WI38 (cell line): ENCODE data around the gene RPL21.

Experiments used
- H3K4me3 ChIP-seq: 2 replicates; pipeline ENCODE4 v1.5.1; 2011; ENCODE audit warnings: low read depth, mild to moderate bottlenecking, control low read depth, low read length
- TF ChIP-seq, protein P1 (sequence below): IDR thresholded peaks from 2 replicates; pipeline ENCODE4 v1.5.1; 2012; ENCODE audit warnings: low read depth, mild to moderate bottlenecking, control low read depth, low read length

The RPL21 gene

DNA sequence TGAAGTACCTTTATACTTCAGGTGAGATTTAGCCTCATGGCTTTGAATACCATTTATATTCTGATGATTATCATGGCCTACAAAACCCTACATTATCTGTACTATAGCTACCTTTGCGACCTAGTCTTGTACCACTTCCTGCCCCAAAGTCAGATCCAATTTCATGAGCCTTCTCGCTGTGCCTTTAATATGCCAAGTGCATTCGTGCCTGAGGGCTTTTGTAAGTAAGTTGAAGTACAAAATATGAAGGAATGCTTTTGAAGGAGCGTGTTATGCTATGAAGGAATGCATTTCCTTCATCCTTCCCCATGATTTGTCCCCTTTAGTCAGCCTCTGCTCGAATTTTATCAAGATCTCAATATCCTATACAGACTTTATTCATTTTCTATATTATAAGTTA lies 10.0 kb downstream of the RPL21 start:
- no peak overlapping the region for H3K4me3 ChIP-seq
- TF ChIP-seq, protein P1, sequence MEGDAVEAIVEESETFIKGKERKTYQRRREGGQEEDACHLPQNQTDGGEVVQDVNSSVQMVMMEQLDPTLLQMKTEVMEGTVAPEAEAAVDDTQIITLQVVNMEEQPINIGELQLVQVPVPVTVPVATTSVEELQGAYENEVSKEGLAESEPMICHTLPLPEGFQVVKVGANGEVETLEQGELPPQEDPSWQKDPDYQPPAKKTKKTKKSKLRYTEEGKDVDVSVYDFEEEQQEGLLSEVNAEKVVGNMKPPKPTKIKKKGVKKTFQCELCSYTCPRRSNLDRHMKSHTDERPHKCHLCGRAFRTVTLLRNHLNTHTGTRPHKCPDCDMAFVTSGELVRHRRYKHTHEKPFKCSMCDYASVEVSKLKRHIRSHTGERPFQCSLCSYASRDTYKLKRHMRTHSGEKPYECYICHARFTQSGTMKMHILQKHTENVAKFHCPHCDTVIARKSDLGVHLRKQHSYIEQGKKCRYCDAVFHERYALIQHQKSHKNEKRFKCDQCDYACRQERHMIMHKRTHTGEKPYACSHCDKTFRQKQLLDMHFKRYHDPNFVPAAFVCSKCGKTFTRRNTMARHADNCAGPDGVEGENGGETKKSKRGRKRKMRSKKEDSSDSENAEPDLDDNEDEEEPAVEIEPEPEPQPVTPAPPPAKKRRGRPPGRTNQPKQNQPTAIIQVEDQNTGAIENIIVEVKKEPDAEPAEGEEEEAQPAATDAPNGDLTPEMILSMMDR = no peak

DNA sequence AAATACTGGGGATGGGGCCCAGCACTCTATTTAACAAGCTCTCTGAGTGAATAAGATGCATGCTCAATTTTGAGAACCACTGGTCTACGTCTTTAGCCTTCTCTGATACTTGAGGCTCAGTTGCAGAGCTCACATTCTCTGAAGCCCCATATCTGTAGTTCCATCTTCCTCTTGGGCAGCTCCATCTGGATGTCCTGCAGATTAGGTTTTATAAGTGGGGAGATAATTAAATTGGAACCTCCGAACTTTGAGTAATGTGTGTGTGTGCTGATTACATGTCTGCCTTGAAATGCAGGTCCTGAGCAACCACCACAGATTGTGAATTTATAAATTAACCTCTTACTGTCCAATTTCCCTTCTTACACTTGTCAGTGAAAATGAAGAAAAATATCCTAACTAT lies 12.1 kb downstream of the RPL21 start:
- TF ChIP-seq, protein P1 = no peak
- no peak overlapping the region for H3K4me3 ChIP-seq

DNA sequence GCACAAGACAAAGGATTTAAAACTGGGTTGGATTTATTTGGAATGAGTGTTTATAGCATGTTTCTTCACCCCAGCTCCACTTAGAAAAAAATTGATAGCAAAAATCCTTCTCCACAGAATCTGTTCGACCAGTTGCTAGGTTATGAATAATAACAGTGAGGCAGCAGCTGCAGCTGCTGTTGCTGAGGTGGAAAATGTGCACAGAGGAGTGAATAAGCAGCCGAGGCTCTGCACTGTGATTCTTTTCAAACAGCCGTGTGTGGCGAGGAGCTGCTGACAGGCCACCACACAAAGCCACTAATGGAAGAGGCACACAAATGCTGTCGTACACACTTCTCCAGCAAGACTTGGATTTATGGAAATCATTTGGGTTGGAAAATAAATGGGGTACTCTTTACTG lies 12.8 kb downstream of the RPL21 start:
- TF ChIP-seq, protein P1 = no peak
- no peak overlapping the region for H3K4me3 ChIP-seq

DNA sequence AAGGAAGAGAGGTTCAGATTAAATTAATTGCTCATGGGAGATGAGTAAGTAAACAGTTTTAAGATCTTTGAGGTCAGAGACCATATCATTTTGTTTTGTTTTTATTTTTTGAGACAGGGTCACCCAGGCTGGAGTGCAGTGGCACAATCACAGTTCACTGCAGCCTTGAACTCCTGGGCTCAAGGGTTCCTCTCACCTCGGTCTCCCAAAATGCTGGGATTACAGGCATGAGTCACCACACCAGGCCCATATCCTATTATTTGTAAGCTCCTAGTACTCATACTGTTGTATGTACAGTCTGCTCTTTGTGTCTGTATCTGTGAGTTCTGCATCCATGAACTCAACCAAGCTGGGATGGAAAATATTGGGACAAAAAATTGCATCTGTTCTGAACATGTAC lies 13.3 kb downstream of the RPL21 start:
- TF ChIP-seq, protein P1 = no peak
- no peak overlapping the region for H3K4me3 ChIP-seq

DNA sequence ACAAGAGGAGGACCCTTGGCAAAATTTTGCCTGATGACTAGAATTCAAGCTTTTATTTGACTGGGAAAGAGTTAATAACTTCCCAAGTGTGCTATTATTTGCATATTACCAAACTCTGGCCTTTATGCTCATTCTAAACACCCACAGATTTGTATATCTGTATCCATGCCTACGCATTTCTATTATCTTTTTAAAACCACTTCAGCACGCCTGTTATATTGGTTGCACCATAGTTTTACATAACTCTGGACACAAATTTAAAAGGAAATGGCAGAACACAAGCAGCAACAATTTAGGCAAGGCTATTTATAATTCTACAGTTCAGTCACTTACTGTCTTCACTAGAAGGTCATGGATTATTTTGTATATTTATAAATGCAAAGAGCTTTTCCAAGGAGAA lies 15.6 kb downstream of the RPL21 start:
- TF ChIP-seq, protein P1 = no peak
- no peak overlapping the region for H3K4me3 ChIP-seq

DNA sequence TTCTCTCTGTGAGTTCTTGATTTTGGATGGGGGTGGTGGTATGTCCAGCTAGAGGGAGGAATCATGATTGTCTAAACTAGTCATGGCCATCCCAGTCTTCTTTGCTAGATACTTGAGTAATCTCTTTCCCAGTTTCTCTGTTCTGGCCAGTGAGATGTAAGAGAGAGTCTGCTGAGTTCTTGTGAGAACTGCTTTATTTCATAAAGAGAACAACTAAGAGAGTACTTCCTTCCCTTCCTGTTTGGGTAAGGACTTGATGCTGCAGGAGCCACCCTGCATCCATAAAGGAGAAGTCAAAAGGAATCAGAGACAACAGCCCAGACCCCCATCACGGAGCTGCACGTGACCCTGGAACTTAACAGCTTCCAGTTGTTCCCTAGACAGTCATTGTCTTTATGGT lies 16.2 kb downstream of the RPL21 start:
- H3K4me3 ChIP-seq = no peak overlapping the region
- TF ChIP-seq, protein P1 = no peak

DNA sequence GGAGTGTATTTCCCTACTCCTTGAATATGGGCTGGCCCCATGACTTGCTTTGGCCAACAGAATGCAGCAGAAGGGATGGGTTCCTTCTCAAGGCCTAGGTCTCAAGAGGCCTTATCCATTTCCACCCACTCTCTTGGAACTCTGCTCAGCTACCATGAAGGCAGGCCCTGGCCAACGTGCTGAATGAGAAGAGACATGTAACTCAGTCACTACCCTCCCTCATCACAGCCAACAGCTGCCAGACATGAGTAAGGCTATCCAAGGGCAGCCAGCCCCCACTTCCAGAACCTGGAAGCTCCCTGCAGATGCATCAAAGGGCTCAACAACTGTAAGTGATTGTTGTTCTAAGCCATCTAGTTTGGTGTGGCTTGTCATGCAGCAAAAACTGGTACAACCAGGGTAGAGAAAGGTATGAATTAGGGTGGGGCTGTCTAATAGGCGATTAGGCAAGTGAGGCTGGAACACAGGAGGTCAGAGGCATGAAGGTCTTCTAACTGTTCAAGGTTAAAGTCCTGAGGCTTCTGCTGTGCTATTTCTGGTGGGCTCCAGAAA lies 17.8 kb downstream of the RPL21 start:
- TF ChIP-seq, protein P1 = no peak
- H3K4me3 ChIP-seq = no peak overlapping the region
